Activated CD4-positive, alpha-beta memory T cell treated with anti-CD3 and anti-CD28 coated beads for 36 hours (primary cell): ENCODE measurements around the gene WFS1. TPM values are rescaled to one million over a fixed set of nuclear protein-coding genes. Genes with fewer than 3 reads are reported as not detected.

Experiments
- CTCF ChIA-PET: fragments of 350-600 bp; sonication (Branson Sonifier 250); formaldehyde crosslinking; loops from one replicate; lab custom pipeline; 2021; ENCODE audit warnings: antibody characterized with exemption, inconsistent platforms; lab: Charles Lee
- POLR2A ChIA-PET: fragments of 350-600 bp; sonication (Branson Sonifier 250); formaldehyde crosslinking; loops from one replicate; lab custom pipeline; 2021; ENCODE audit warnings: antibody characterized with exemption; lab: Charles Lee
- DNase-seq: peaks from one replicate; pipeline ENCODE4 v3.0.0-alpha.2; 2020
- H3K27ac Mint-ChIP-seq: one replicate; pipeline ENCODE4 v1.8.0; 2021; ENCODE audit warnings: mixed read lengths
- H3K27me3 Mint-ChIP-seq: one replicate; pipeline ENCODE4 v1.8.0; 2021; ENCODE audit warnings: mixed read lengths
- H3K36me3 Mint-ChIP-seq: one replicate; pipeline ENCODE4 v1.8.0; 2021; ENCODE audit warnings: mixed read lengths
- H3K4me1 Mint-ChIP-seq: one replicate; pipeline ENCODE4 v1.8.0; 2021; ENCODE audit warnings: low read depth, mixed read lengths
- H3K4me3 Mint-ChIP-seq: one replicate; pipeline ENCODE4 v1.8.0; 2021; ENCODE audit warnings: mild to moderate bottlenecking, mixed read lengths
- H3K9me3 Mint-ChIP-seq: one replicate; pipeline ENCODE4 v1.8.0; 2021; ENCODE audit warnings: mixed read lengths
- intact Hi-C: fragments of 100-400 bp; cut with micrococcal nuclease; formaldehyde crosslinking; loops from one replicate; pipeline ENCODE4 v1.15.1; 2023
- total RNA-seq, 2 experiments: library from RNA; stranded (reverse); gene quantifications; one replicate each; pipeline ENCODE4 v1.2.3, GENCODE V29; 2021

The WFS1 gene
- total RNA-seq, 2 experiments from 2014 or later, result 4.6 to 5.3 TPM

DNA sequence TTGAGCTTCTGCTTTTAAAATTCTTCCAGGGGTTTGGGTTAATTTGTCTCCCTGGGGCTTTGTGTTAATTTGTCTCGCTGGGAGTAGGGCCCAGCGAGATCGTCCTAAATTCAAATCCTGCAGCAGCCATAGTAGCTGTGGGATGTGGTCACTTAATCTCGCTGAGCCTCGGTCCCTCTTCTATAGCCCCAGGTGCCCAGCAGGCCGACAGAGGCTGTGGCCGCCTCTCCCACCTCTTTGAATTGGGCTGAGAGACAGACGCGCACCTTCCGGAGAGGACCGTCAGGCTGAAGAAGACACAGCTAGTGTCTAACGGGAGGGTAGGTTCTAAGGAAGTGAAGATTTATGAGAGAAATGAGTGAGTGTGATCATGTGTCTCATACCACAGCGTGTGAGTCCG, 15.7 kb upstream of the WFS1 start:
- ChIA-PET CTCF (interaction anchor here (0.6 to 18.2 kb wide), 6 partner anchors 8 to 120 kb away, joined by 3 to 505 read pairs (median 5); no protein-coding TSS in a partner anchor), POLR2A (no interaction called here)
- H3K36me3 Mint-ChIP-seq, result no peaks in the 10 kb centered on the region
- H3K27ac Mint-ChIP-seq, result no peak overlapping the region
- DNase-seq, result no peak
- peaks cover 7% of the 10 kb centered on the region for H3K4me1 Mint-ChIP-seq
- H3K4me3 Mint-ChIP-seq, result no peak overlapping the region
- H3K9me3 Mint-ChIP-seq, result no peaks in the 10 kb centered on the region
- H3K27me3 Mint-ChIP-seq, result peaks cover 28% of the 10 kb centered on the region
- intact Hi-C loops, result loop anchor here (5.0 kb wide), 2 partner anchors 257 to 293 kb away; no protein-coding TSS in a partner anchor

DNA sequence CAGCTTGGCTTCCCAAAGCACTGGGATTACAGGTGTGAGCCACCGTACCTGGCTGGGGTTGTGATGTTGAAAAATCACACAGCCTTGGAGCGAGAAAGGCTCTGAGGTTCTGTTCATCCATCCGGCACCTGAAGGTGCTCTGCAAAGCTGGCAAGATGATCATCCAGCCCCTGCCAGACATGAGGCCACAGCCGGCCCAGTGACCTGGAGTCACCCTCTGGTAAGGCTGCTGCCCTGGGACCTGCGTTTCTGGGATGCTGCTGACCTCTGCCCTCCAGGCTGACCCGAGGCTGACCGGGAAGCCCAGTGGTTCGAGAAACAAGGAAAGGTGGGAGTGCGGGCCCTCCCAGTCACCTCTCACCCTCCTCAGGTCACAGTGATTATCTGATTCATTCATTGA, 13.5 kb upstream of the WFS1 start:
- H3K4me1 Mint-ChIP-seq, result peaks cover 7% of the 10 kb centered on the region
- intact Hi-C loops, result no loop called here
- no peaks in the 10 kb centered on the region for H3K9me3 Mint-ChIP-seq
- peaks cover 27% of the 10 kb centered on the region for H3K27me3 Mint-ChIP-seq
- CTCF ChIA-PET, result interaction anchor here (18.2 kb wide), 1 partner anchor 72 kb away, joined by 505 read pairs; no protein-coding TSS in a partner anchor
- no peak overlapping the region for H3K27ac Mint-ChIP-seq
- no peaks in the 10 kb centered on the region for H3K36me3 Mint-ChIP-seq
- no peak overlapping the region for H3K4me3 Mint-ChIP-seq
- DNase-seq, result no peak
- POLR2A ChIA-PET, result no interaction called here

GRCh38 chr4:6257247-6258025, 12.2 kb upstream of the WFS1 start:
- Mint-ChIP-seq H3K27ac (no peak overlapping the region), H3K36me3 (no peaks in the 10 kb centered on the region), H3K9me3 (no peaks in the 10 kb centered on the region), H3K4me3 (no peak overlapping the region), H3K27me3 (peaks cover 35% of the 10 kb centered on the region), H3K4me1 (peaks cover 7% of the 10 kb centered on the region)
- POLR2A ChIA-PET, result interaction anchor here (0.7 kb wide), 1 partner anchor 12 kb away, joined by 3 read pairs; the partner anchor contains the start of gene WFS1
- intact Hi-C loops, result no loop called here
- DNase-seq, result no peak
- CTCF ChIA-PET, result interaction anchor here (0.6 to 18.2 kb wide), 2 partner anchors 70 to 1707 kb away, joined by 3 to 505 read pairs; no protein-coding TSS in a partner anchor

DNA sequence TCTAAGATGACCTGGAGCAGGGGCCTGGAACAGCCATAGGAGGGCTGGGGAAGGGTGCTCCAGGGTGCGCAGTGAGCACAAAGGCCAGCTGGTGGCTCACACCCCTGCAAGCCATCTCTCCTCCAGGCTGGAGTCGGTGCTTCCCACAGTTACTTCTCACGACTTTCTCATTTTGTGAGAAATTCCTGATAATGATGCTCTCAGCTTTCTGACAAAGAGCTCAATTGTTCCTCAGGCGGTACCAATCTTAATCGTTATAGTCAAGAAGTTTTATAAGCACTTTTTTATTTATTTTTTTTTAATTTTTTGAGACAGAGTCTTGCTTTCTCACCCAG, 11.7 kb upstream of the WFS1 start:
- POLR2A ChIA-PET, result interaction anchor here (0.7 kb wide), 1 partner anchor 12 kb away, joined by 3 read pairs; the partner anchor contains the start of gene WFS1
- intact Hi-C loops, result no loop called here
- Mint-ChIP-seq H3K27ac (no peak overlapping the region), H3K27me3 (peaks cover 35% of the 10 kb centered on the region), H3K4me1 (peaks cover 7% of the 10 kb centered on the region), H3K36me3 (no peaks in the 10 kb centered on the region), H3K4me3 (no peak overlapping the region), H3K9me3 (no peaks in the 10 kb centered on the region)
- no peak for DNase-seq
- CTCF ChIA-PET, result interaction anchor here (0.6 to 18.2 kb wide), 2 partner anchors 70 to 1707 kb away, joined by 3 to 505 read pairs; no protein-coding TSS in a partner anchor

DNA sequence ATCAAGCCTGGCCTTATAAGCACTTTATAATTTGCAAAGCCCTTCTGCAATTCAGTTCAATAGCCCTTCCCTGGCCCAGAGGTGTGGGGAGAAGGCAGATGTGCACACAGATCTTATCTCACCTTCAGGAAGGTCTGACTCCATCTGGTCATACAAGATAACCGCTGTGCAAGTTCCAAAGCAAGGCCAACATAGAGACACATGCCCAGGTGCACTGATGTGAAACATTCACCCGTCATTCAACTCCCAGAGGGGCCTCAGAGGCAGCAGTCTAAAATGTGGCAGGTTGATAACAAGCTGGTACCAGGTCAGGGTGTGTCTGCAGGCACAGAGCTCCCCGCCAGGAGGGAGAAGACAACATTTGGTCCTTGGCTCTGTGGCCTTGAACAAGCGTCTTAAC, 10.9 kb upstream of the WFS1 start:
- H3K4me1 Mint-ChIP-seq, result peaks cover 7% of the 10 kb centered on the region
- H3K4me3 Mint-ChIP-seq, result no peak overlapping the region
- peaks cover 35% of the 10 kb centered on the region for H3K27me3 Mint-ChIP-seq
- no peaks in the 10 kb centered on the region for H3K36me3 Mint-ChIP-seq
- CTCF ChIA-PET, result interaction anchor here (6.9 to 18.2 kb wide), 2 partner anchors 8 to 69 kb away, joined by 64 to 505 read pairs; no protein-coding TSS in a partner anchor
- POLR2A ChIA-PET, result no interaction called here
- H3K27ac Mint-ChIP-seq, result no peak overlapping the region
- no peak for DNase-seq
- intact Hi-C loops, result no loop called here
- no peaks in the 10 kb centered on the region for H3K9me3 Mint-ChIP-seq

DNA sequence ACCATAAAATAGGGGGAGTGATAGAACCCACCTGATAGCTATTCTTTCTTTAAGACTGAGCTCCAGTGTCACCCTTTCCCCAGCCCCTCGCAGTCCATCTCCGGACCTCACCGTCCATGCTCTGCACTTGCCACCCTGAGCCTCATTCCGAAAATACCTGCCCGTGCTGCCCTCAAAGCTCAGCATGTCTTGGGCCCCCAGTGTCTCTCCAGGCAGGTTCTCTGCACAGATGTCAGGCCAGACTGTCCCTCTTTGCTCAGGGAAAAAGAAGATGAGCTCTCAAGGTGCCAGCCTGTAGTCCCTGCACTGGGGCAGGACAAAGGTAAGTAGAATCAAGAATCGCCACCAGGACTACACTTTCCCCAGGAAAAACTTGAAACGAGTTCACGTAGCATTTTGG, 9.8 kb upstream of the WFS1 start:
- POLR2A ChIA-PET, result no interaction called here
- H3K36me3 Mint-ChIP-seq, result no peaks in the 10 kb centered on the region
- intact Hi-C loops, result no loop called here
- H3K4me3 Mint-ChIP-seq, result no peak overlapping the region
- peaks cover 7% of the 10 kb centered on the region for H3K4me1 Mint-ChIP-seq
- no peaks in the 10 kb centered on the region for H3K9me3 Mint-ChIP-seq
- DNase-seq, result no peak
- no peak overlapping the region for H3K27ac Mint-ChIP-seq
- H3K27me3 Mint-ChIP-seq, result peaks cover 35% of the 10 kb centered on the region
- CTCF ChIA-PET, result interaction anchor here (6.9 to 18.2 kb wide), 2 partner anchors 9 to 68 kb away, joined by 64 to 505 read pairs; no protein-coding TSS in a partner anchor

- no peaks in the 10 kb centered on the region for H3K9me3 Mint-ChIP-seq
- no peaks in the 10 kb centered on the region for H3K36me3 Mint-ChIP-seq
- ChIA-PET POLR2A (no interaction called here), CTCF (interaction anchor here (1.4 to 6.9 kb wide), 3 partner anchors 11 to 69 kb away, joined by 3 to 64 read pairs (median 41); no protein-coding TSS in a partner anchor)
- intact Hi-C loops, result no loop called here
- H3K4me3 Mint-ChIP-seq, result no peak overlapping the region
- H3K27me3 Mint-ChIP-seq, result peaks cover 26% of the 10 kb centered on the region
- H3K4me1 Mint-ChIP-seq, result peaks cover 6% of the 10 kb centered on the region
- DNase-seq, result no peak
- no peak overlapping the region for H3K27ac Mint-ChIP-seq
Observed at GRCh38 chr4:6262176-6262575, 7.5 kb upstream of the WFS1 start.

DNA sequence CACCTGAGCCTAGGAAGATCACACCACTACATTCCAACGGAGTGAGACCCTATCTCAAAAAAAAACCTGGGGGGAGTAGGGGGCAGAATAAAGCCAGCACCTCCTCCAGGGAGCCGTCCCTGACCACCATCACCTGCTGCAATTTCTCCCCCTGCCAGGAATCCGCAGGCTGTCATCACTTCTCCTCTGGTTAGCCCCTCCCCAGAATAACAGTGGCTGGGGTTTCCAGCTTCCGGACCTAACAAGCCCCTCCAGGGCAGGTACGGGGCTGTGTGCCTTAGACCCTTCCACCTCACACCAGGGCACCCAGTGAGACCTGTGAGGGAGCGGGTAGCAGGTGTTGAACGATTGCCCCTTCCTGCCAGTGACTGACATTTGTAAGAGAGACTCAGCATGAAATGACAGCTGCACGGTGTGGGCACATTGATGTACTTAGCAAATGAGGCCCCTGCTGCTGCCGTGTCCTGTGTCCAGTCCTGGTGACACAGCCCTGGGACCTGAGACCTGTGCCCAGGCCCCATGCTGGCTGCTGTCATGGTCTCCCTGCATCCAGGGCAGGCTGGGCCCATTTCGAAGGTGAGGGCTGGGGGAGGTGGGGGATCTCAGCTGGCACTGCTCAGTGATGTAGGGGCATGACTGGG, 6.7 kb upstream of the WFS1 start:
- no peak for DNase-seq
- Mint-ChIP-seq H3K36me3 (no peaks in the 10 kb centered on the region), H3K27ac (no peak overlapping the region), H3K9me3 (no peaks in the 10 kb centered on the region), H3K4me1 (no peaks in the 10 kb centered on the region), H3K4me3 (no peak overlapping the region), H3K27me3 (peaks cover 18% of the 10 kb centered on the region)
- intact Hi-C loops, result no loop called here
- ChIA-PET POLR2A (no interaction called here), CTCF (interaction anchor here (1.4 to 6.9 kb wide), 3 partner anchors 12 to 68 kb away, joined by 3 to 64 read pairs (median 41); no protein-coding TSS in a partner anchor)

GRCh38 chr4:6263526-6264224, 6.0 kb upstream of the WFS1 start:
- POLR2A ChIA-PET, result no interaction called here
- CTCF ChIA-PET, result interaction anchor here (0.8 to 6.9 kb wide), 5 partner anchors 13 to 276 kb away, joined by 3 to 64 read pairs (median 9); no protein-coding TSS in a partner anchor
- DNase-seq, result no peak
- Mint-ChIP-seq H3K9me3 (no peaks in the 10 kb centered on the region), H3K27me3 (peaks cover 16% of the 10 kb centered on the region), H3K4me1 (no peaks in the 10 kb centered on the region), H3K36me3 (no peaks in the 10 kb centered on the region), H3K27ac (no peak overlapping the region), H3K4me3 (no peak overlapping the region)
- intact Hi-C loops, result no loop called here

GRCh38 chr4:6264225-6264540, 5.5 kb upstream of the WFS1 start:
- intact Hi-C loops, result no loop called here
- ChIA-PET CTCF (interaction anchor here (0.8 to 6.9 kb wide), 4 partner anchors 13 to 275 kb away, joined by 3 to 64 read pairs (median 25); no protein-coding TSS in a partner anchor), POLR2A (no interaction called here)
- Mint-ChIP-seq H3K27me3 (peaks cover 14% of the 10 kb centered on the region), H3K4me1 (peaks cover 5% of the 10 kb centered on the region), H3K4me3 (no peak overlapping the region), H3K9me3 (no peaks in the 10 kb centered on the region), H3K27ac (no peak overlapping the region), H3K36me3 (no peaks in the 10 kb centered on the region)
- peak; percentile 46 for DNase-seq

- no peak for DNase-seq
- ChIA-PET POLR2A (no interaction called here), CTCF (interaction anchor here (0.7 to 6.9 kb wide), 3 partner anchors 15 to 65 kb away, joined by 3 to 64 read pairs (median 41); no protein-coding TSS in a partner anchor)
- H3K9me3 Mint-ChIP-seq, result no peaks in the 10 kb centered on the region
- H3K27me3 Mint-ChIP-seq, result peaks cover 9% of the 10 kb centered on the region
- H3K36me3 Mint-ChIP-seq, result no peaks in the 10 kb centered on the region
- no peak overlapping the region for H3K4me3 Mint-ChIP-seq
- no peak overlapping the region for H3K27ac Mint-ChIP-seq
- H3K4me1 Mint-ChIP-seq, result peaks cover 7% of the 10 kb centered on the region
- intact Hi-C loops, result loop anchor here (5.0 kb wide), 1 partner anchor 62 kb away; no protein-coding TSS in a partner anchor
Observed at GRCh38 chr4:6265546-6265945, 4.1 kb upstream of the WFS1 start.
